Measurements from ENCODE around the gene ZNF207. TPM values are rescaled to one million over a fixed set of nuclear protein-coding genes. Genes with fewer than 3 reads are reported as not detected.
A peak's percentile ranks its signal among the peaks of the same experiment; 100 is the strongest.

Gene ZNF207
- 254 and 268 TPM in 2 replicates for total RNA-seq (2021; fragmentation: NEBNext Ultra II Directional; extraction: Animal tissue kit (Norgen Biotek cat#: 25700))
- 214 and 286 TPM in 2 replicates for polyA plus RNA-seq (2011; rRNA removed)
- 246 TPM for polyA plus RNA-seq (2011; cell fraction: cytosol; rRNA removed)
- 286 TPM for polyA plus RNA-seq (2011; cell fraction: nucleus; rRNA removed)
- 183 to 222 TPM (median 202 TPM) in 4 replicates for polyA plus RNA-seq (2012, experiment 1 of 2)
- 68.0 TPM for polyA plus RNA-seq (2012, experiment 2 of 2)
- polyA plus RNA-seq (2013, experiment 1 of 2) = 185 TPM
- 175 TPM for polyA plus RNA-seq (2013, experiment 2 of 2)
- 453 and 460 TPM in 2 replicates for polyA minus RNA-seq (2011; rRNA and poly(A)+ RNA removed)
- polyA minus RNA-seq (2011; cell fraction: cytosol; rRNA and poly(A)+ RNA removed) = 181 TPM
- 307 TPM for polyA minus RNA-seq (2011; cell fraction: nucleus; rRNA and poly(A)+ RNA removed)
- long read RNA-seq, experiment 1, full-length matches to known transcripts = 130 of 261 reads
- long read RNA-seq, experiment 1, partial matches to known transcripts = 112 of 261 reads
- long read RNA-seq, experiment 1, other reads (novel, unspliced or antisense) = 19 of 261 reads
- long read RNA-seq, experiment 2, full-length matches to known transcripts = 101 of 139 reads
- long read RNA-seq, experiment 2, partial matches to known transcripts = 32 of 139 reads
- long read RNA-seq, experiment 2, other reads (novel, unspliced or antisense) = 6 of 139 reads

DNA sequence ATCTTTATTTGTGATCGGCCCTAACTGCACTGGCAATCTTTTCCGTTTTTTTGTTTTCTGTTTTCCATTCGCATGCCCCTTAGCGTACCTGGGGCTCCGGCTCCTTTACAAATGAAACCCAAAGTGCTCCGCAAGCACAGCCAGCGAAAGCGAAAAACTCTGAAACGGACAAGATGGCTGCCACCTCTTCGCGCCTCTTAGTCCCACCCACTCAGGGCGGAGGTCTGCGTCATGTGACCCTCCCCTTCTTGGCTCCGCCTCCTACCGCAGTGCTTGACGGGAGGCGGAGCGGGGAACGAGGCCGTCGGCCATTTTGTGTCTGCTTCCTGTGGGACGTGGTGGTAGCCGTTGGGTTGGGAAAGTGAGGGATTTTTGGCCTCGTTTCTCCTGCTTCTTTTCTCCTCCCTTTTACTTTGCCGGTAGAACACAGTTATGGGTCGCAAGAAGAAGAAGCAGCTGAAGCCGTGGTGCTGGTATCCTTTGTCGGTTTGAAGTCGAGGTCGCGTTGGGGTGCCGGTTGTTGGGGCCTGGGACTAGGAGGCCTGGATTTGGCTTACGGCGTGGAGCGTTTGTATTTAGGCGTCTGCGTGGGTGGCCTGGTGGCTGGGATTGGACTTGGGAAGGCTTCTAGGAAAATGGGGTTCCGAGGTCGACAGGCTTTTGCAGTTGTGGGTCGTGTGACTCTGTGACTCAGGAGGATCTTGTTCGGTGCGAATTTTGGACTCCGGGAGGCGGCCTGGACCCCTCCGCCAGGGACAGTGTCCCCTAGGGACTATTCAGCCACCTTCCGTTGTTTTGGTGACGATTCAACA, at the start of gene ZNF207:
ZNF207 (plus strand) TSS at position 304 of the 812 bp plus-strand sequence; CDS start at position 433, 129 bp downstream.
- peak within 1 kb of the TSS; percentile 99; the same call in 1 of the 2 replicates for H4K8ac ChIP-seq (ENCODE audit: extremely low read depth, insufficient read depth, low read length)
- 0 out of 2 replicates have a peak, but pooled peaks cover 1% of the 10 kb centered on the region for H3K79me1 ChIP-seq (ENCODE audit: low read depth, low read length)
- peaks cover 10 to 18% of the 10 kb centered on the region in 2 experiments for H4K20me1 ChIP-seq (replicated peaks in 1 of 2; ENCODE audit: control insufficient read depth in 1 of 2, insufficient read depth in 2 of 2, low read length in 2 of 2)
- FAIRE-seq = peak; percentile 90
- H2AK5ac ChIP-seq (ENCODE audit: low read depth, low read length) = peak within 1 kb of the TSS; percentile 99
- 0 out of 2 replicates have a peak within 1 kb of the TSS, but pooled peaks have one; percentile 65 for H2BK15ac ChIP-seq (ENCODE audit: low read length)
- peak; percentile 88 to 92 for DNase-seq (ENCODE audit: low read depth in 1 of 2, low spot score in 2 of 2)
- peak within 1 kb of the TSS; percentile 99 for H4K5ac ChIP-seq (ENCODE audit: insufficient read length, low read depth, low read length)
- H3K4ac ChIP-seq (replicated peaks; ENCODE audit: insufficient read length, low read depth, low read length) = peak within 1 kb of the TSS; percentile 92
- no peaks in the 10 kb centered on the region; the same call in 1 of the 2 replicates for H3K23me2 ChIP-seq (ENCODE audit: low read depth, low read length)
- H3K4me1 ChIP-seq (replicated peaks in 1 of 4; ENCODE audit: control insufficient read depth in 3 of 4, insufficient read depth in 4 of 4, low read length in 3 of 4) = no peaks in the 10 kb centered on the region; a peak in 1 of 7 replicates
- peak within 1 kb of the TSS; percentile 55 for H2BK120ac ChIP-seq (replicated peaks; ENCODE audit: low read depth, low read length)
- H3K18ac ChIP-seq (ENCODE audit: extremely low read depth, low read length) = peak within 1 kb of the TSS; percentile 100
- H2BK5ac ChIP-seq (ENCODE audit: low read depth, low read length) = peak within 1 kb of the TSS; percentile 99
- peak within 1 kb of the TSS; percentile 88 to 89 for H3K4me2 ChIP-seq (ENCODE audit: insufficient read depth in 1 of 2, low read depth in 2 of 2, low read length in 2 of 2)
- POLR2A ChIA-PET (ENCODE audit: partially characterized antibody) = interaction anchor here (0.8 to 2.7 kb wide), 14 partner anchors 9 to 136 kb away, joined by 3 to 26 read pairs (median 4); partner anchors contain the start of genes C17orf75 and PSMD11
- no peak within 1 kb of the TSS for H2BK20ac ChIP-seq (ENCODE audit: low read length)
- H2AFZ ChIP-seq (ENCODE audit: low read length) = peak within 1 kb of the TSS; percentile 57; the same call in 1 of the 2 replicates
- H2BK12ac ChIP-seq (ENCODE audit: low read depth, low read length) = peak within 1 kb of the TSS; percentile 96; the same call in 1 of the 2 replicates
- H3K27me3 ChIP-seq (replicated peaks in 1 of 4; ENCODE audit: control insufficient read depth in 3 of 4, extremely low read depth in 1 of 4, insufficient read depth in 3 of 4, low read length in 3 of 4) = no peaks in the 10 kb centered on the region
- 1% methylated on average over 46 of the region's 47 CpGs; no CpG with 5 or more reads in 1 of the 2 experiments for WGBS, 2 experiments (ENCODE audit: extremely low coverage in 1 of 2, insufficient coverage in 1 of 2, insufficient read length in 1 of 2, insufficient replicate concordance in 2 of 2, low coverage in 1 of 2, low lambda C conversion rate in 2 of 2, missing lambda C conversion rate in 1 of 2)
- peak within 1 kb of the TSS; percentile 97 for H3K27ac ChIP-seq (ENCODE audit: low read depth, low read length)
- peaks cover 0 to 27% (median 9%) of the 10 kb centered on the region in 4 experiments; a peak in 5 of 8 replicates for H3K36me3 ChIP-seq (ENCODE audit: control insufficient read depth in 2 of 4, insufficient read depth in 4 of 4, low read length in 3 of 4)
- peak within 1 kb of the TSS; percentile 82 to 100 (median 100) for H3K9ac ChIP-seq (replicated peaks in 1 of 4; ENCODE audit: extremely low read depth in 1 of 4, low read depth in 3 of 4, low read length in 3 of 4)
- H3K23ac ChIP-seq (ENCODE audit: insufficient read length) = no peak within 1 kb of the TSS
- no peaks in the 10 kb centered on the region for H3K9me3 ChIP-seq (ENCODE audit: insufficient read depth in 2 of 2, low read depth in 1 of 2, low read length in 1 of 2)
- H3K14ac ChIP-seq (ENCODE audit: insufficient read length) = peak within 1 kb of the TSS; percentile 78
- CTCF ChIA-PET (ENCODE audit: partially characterized antibody) = interaction anchor here (0.8 to 2.4 kb wide), 3 partner anchors 14 to 97 kb away, joined by 3 to 8 read pairs (median 3); no protein-coding TSS in a partner anchor
- H3K4me3 ChIP-seq (ENCODE audit: extremely low read depth in 1 of 4, insufficient read depth in 2 of 4, low read depth in 3 of 4, low read length in 4 of 4) = peak within 1 kb of the TSS; percentile 85 to 100 (median 95)
- H3K56ac ChIP-seq (replicated peaks; ENCODE audit: insufficient read length, low read depth, low read length) = peak within 1 kb of the TSS; percentile 97
- H4K91ac ChIP-seq (replicated peaks; ENCODE audit: insufficient read length, low read length) = peak within 1 kb of the TSS; percentile 95
- H3K79me2 ChIP-seq (ENCODE audit: control insufficient read depth in 1 of 2, insufficient read depth in 2 of 2, low read length in 2 of 2) = peaks cover 42 to 57% of the 10 kb centered on the region in 2 experiments
- TF ChIP-seq CBX8 (IDR thresholded peaks at IDR 0.05; ENCODE audit: borderline replicate concordance, low read depth, low read length) (no peak), SIN3A (conservative IDR thresholded peaks at IDR 0.05 in 1 of 2, IDR thresholded peaks at IDR 0.05 in 1 of 2; ENCODE audit: low read depth in 1 of 2, low read length in 2 of 2) (peak in 1 of 2 experiments; percentile 47; a peak in 1 of 4 replicates), BACH1 (IDR thresholded peaks at IDR 0.05; ENCODE audit: low read length) (no peak), BRCA1 (IDR thresholded peaks at IDR 0.05; ENCODE audit: low read depth, low read length) (no peak), TAF7 (optimal IDR thresholded peaks at IDR 0.05; ENCODE audit: borderline replicate concordance, low read depth, low read length) (peak; percentile 63), FOSL1 (IDR thresholded peaks at IDR 0.05; ENCODE audit: insufficient read depth, low read depth, low read length) (no peak), SAP30 (IDR thresholded peaks at IDR 0.05; ENCODE audit: insufficient read depth, insufficient replicate concordance, low read length) (peak; percentile 67)
